Measurements from ENCODE around the gene AMDHD1.

AMDHD1 gene

DNA sequence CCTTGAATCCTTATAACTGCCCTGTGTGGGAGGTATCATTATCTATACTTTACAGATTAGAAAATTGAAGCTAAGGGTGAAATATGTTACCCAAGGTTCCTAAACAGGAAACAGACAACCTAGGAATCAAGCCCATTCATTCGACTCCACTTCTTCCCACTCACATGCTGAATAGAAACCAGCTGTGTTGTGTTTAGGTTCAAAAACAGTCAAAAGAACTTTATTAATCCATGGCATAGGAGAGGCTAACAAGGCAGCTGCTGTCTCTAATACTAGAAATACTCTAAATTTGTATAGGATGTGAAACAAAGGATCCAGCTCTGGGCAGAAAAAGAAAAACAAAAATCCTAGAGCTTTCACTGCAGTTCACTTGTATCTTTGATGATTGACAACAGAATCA is 9.9 kb downstream of the AMDHD1 start:
- TF ChIP-seq, protein P1, sequence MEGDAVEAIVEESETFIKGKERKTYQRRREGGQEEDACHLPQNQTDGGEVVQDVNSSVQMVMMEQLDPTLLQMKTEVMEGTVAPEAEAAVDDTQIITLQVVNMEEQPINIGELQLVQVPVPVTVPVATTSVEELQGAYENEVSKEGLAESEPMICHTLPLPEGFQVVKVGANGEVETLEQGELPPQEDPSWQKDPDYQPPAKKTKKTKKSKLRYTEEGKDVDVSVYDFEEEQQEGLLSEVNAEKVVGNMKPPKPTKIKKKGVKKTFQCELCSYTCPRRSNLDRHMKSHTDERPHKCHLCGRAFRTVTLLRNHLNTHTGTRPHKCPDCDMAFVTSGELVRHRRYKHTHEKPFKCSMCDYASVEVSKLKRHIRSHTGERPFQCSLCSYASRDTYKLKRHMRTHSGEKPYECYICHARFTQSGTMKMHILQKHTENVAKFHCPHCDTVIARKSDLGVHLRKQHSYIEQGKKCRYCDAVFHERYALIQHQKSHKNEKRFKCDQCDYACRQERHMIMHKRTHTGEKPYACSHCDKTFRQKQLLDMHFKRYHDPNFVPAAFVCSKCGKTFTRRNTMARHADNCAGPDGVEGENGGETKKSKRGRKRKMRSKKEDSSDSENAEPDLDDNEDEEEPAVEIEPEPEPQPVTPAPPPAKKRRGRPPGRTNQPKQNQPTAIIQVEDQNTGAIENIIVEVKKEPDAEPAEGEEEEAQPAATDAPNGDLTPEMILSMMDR (conservative IDR thresholded peaks at IDR 0.05), result no peak
- H3K27ac ChIP-seq, result no peak overlapping the region

DNA sequence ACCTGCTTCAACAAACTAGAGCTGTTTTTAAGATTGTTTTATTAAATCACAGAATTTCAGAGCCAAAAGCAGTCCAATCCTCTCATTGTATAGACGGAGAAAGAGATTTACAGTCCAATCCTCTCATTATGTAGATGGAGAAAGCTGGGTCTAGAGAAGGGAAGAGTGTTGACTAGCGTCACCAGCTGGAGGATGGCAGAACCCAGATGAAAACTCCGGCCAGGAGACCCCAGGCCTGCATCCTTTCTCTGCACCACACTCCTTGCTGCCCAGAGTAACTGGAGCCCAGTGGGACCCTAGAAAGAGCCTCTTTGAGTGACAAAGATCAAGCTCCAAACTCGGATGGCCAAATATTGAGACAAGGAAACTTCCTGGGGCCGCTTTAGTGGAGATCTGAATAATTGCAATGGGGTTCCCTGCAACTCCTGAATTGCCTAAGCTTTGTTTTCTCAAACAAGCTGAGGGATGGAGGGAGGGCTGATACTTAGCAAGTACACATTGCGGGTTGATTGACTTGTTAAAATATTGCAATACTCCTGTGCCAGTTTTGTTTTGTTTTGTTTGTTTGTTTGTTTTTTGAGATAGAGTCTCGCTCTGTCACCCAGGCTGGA is 12.5 kb downstream of the AMDHD1 start:
- TF ChIP-seq, protein P1 (conservative IDR thresholded peaks at IDR 0.05), result no peak
- no peak overlapping the region for H3K27ac ChIP-seq

DNA sequence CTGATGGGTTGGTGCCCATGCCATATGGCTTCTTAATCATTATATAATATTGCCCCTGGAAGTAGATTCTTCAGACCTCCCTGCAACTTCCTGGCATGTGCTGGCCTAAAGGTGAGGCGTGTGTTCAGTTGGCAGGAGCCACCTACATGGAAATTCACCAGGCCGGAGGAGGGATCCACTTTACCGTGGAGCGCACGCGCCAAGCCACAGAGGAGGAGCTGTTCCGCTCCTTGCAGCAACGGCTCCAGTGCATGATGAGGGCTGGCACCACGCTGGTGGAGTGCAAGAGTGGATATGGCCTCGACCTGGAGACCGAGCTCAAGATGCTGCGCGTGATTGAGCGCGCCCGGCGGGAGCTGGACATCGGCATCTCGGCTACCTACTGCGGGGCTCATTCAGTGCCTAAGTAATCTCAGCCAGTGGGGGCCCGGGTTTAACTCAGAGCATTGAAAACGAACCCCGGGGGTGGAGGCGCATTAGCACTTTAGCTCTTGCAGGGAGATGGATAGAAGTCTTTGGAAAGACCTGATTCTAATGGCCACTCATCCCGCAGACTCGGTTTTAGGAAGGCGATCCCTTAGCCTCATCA is 13.5 kb downstream of the AMDHD1 start:
- TF ChIP-seq, protein P1 (conservative IDR thresholded peaks at IDR 0.05), result no peak
- H3K27ac ChIP-seq, result no peak overlapping the region

DNA sequence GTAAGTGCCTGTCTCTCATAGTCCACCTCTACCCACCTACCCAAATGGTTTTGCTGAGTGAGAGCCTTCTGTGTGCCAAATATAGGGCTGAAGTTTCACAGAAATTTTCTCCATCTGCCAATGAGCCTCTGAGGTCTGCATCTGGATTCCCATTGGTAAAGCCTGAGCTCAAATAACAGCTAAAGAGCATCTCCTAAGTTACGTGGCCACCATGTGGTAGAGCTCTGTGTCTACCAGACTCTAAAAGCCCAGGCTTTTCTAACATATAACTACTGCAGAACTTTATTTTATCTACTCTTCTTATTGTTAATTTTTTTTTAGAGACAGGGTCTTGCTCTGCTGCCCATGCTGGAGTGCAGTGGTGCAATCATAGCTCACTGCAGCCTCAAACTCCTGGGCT is 16.0 kb downstream of the AMDHD1 start:
- H3K27ac ChIP-seq, result no peak overlapping the region
- TF ChIP-seq, protein P1 (conservative IDR thresholded peaks at IDR 0.05), result peak; percentile 74

DNA sequence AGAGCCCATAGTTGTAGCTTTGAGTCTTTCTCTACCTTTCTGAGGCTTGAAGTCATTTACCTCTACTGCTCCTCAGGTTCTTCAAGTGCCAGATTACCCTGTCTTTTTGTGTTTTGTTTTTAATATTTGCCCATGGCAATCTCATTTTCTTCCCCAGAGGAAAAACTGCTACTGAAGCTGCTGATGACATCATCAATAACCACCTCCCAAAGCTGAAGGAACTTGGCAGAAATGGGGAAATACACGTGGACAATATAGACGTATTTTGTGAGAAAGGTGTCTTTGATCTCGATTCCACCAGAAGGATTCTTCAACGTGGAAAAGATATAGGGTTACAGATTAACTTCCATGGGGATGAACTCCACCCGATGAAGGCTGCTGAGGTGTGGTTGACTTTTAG is 17.1 kb downstream of the AMDHD1 start:
- H3K27ac ChIP-seq, result no peak overlapping the region
- TF ChIP-seq, protein P1 (conservative IDR thresholded peaks at IDR 0.05), result no peak

DNA sequence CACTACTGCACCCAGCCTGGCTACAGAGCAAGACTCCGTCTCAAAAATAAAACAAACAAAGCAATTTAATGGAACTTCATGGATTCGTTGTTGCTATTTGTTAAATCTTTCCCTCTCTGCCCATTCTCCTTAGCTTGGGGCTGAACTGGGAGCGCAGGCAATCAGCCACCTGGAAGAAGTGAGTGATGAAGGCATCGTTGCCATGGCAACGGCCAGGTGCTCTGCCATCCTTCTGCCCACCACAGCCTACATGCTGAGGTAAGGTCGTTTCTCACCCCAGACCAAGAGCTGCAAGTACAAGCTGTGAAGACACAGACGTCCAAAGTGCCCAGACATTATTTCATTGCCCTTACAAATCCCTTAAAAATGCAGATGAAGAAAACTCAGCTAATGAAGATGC is 19.1 kb downstream of the AMDHD1 start:
- no peak overlapping the region for H3K27ac ChIP-seq
- TF ChIP-seq, protein P1 (conservative IDR thresholded peaks at IDR 0.05), result no peak

DNA sequence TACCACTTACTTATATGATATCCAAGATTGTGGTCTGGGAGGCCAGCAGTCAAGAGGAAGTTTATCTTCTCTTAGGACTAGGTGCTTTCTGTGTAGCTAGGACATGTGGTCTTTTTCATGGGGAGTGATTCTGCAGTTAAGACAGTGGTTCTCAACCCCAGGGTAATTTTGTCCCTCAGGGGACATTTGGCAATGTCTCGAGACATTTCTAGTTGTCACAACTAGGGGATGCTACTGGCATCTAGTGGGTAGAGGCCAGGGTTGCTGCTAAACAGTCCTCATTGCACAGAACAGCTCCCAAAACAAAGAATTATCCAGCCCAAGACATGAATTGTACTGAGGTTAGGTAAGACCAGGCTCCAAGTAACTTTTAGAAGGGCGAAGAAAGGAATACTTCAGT is 20.0 kb downstream of the AMDHD1 start:
- no peak overlapping the region for H3K27ac ChIP-seq
- TF ChIP-seq, protein P1 (conservative IDR thresholded peaks at IDR 0.05), result peak; percentile 71

All from VCaP (cell line).